Measurements from ENCODE around the gene DHX16.

DHX16 gene

DNA sequence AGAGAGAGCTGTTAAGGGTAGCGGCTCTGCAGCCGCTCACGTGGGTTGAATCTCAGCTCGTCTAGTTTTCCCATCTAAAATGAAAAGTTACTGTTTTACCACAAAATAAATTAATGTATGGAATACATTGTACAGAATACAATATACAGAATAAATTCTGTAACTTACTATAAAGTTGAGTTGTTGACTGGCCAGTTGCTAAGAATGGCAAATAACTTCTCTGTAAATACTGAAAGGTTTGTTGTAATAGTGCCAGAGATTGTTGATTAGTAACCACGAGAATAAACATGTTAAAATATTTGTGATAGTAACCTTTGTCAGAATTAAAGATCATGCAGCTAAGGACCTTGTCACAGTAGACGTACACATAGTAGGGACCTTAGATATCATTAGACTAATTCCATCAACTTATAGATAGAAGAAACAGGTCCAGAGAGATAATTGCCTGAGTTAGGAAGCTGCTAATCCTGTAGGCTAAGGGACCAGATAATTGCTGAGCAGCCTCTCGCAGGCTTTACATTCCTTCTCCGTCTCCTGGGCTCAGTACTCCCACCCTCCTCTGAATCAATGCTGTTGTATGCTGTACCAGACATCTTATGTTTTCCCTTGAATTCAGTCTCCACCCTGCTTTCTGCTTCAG is 18.5 kb upstream of the DHX16 start:
- DNase-seq: no peak

- DNase-seq: peak; percentile 73
These were observed 17.8 kb upstream of the DHX16 start, which contains the start of gene NRM for GRCh38 chr6:30690403-30691207. TSS of gene NRM (minus strand) at chr6:30690984. CDS start at chr6:30690974, 10 bp downstream.

DNA sequence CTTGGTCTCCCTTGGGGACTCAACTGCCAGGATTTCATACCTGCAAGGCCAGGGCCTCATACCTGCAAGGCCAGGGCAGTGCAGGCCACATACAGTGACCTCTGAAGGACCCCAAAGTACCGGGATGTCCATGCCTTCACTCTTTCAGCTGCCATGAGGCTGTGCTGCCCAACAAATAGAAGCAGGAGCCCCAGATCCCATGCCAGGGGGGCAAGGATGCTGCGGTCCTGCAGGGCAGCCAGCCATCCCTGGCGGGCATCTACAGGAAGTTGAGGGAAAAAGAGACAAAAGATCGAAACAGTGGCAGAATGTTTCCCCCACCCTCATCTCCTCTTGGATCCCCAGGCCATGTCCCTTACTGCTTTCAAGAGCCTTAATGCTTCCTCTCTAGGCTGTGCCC is 17.2 kb upstream of the DHX16 start:
- no peak for DNase-seq

- DNase-seq: no peak
These were observed 16.4 kb upstream of the DHX16 start for GRCh38 chr6:30689022-30689865.

- DNase-seq: no peak
These were observed 15.8 kb upstream of the DHX16 start for GRCh38 chr6:30688569-30688968.

DNA sequence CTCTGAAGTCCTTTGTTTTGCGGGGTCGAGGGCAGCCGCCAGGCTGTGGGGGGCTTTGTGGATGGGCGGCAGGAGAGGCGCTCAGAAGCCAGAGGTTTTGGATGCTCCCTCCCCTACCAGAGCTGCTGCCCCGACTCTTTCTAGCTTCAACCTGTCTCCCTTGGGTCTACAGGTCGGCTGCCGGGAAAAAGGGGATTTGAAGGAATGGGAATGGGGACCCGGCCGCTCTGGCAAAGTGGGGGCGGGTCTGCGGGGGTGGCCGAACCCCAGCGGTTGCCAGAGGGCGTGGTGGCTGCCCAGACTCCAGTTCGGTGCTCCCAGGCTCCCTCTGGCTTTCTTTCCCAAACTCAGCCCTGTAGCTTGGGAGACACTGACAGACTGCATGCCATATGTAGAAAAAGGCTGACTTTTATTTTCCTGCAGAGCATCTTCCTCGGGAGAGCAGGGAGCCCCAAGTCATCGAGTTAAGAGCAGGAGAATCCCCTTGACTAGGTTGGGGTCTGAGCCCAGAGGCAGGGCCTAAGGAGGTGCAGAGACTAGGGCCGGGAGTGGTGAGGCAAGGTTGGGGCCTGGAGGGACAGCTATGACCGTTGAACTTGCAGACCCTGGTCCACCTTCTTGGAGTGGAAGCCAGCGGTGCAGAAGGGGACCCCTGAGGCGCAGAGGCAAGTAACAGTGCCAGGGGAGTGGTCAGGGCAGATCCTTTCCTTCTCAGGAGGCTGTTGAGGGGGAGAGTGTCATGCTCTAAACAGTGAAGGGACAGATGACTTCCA is 15.0 kb upstream of the DHX16 start:
- DNase-seq: no peak

DNA sequence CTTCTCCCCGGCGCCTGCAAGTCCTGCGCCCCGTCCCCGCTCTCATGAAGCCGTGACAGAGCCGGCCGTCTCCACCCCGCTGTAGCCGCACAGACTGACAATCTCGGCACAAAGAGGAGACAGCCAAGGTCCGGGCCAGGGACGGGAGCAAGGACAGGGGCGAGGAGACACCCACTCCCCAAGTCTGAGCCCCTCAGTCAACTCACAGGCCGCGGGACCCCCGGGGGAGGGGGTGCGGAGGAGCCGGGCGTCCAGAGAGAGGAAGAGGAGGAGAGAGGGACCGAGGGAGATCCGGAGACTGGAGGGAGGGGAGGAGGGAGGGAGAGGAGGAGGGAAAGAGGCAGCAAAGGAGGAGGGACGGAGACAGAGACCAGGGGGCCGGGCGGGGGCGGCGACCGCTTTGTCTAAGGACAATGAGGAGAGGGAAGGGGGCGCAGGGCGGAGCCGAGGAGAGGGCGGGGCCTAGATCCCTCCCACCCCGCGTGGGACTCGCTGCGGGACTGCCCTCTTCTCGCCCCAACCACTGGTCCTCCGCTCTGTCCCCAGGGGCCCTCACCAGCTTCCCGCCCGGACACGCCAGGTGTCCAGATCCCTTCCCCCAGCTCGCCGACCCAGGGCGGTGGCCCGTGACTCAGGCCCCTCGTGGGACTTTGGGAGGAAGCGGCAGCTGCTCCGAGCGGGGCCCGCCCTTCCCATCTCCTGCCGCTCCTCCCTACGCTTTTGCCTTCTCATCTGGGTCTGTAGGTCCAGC is 14.3 kb upstream of the DHX16 start:
- DNase-seq: peak; percentile 69

GRCh38 chr6:30686009-30686907 is 13.5 kb upstream of the DHX16 start, which contains the start of gene PPP1R18:
TSS of gene PPP1R18 (minus strand) at chr6:30686645. CDS start at chr6:30686018, 627 bp downstream.
- DNase-seq: peak; percentile 78

DNA sequence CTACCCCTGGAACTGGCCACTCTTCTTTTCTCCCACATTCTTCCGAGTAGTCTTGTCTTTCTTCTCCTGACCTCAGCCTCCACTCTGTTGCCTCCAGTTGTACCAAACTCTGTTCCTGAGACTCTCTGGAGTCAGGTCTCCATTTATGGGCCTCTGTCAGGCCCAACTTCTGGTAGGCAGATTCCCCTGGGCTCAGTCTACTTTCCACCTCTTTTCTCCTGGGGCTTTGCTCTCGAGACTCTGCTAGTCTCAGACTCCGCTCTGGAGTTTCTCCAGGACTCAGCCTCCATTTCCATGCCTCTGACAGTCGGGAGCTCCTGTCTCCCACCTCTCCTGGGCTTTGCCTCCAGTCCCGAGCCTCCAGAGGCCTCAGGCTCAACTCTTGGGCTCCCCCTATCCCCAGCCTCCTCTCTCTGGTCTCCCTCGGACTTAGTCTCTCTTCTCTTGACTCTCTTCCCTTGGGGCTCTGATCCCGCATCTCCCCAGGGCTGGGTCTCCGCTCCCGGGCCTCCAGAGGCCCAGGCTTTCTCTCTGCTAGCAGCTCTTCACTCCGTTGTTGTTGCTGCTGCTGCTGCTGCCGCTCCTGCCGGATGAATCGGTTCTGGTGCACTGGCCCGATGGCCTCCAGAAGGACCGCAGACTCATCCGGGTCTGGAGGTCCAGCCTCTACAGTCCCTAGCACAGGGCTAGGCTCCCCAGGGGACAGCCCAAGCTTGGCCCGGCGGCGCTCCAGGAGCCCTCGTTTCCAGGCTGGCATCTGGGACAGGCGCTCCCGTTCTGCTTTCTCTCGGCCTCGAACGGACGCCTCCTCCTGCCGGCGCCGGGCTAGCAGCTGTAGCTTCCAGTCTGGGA is 12.6 kb upstream of the DHX16 start:
- no peak for DNase-seq

GRCh38 chr6:30684386-30685156 is 11.8 kb upstream of the DHX16 start:
- peak; percentile 29 for DNase-seq

- no peak for DNase-seq
These were observed 11.2 kb upstream of the DHX16 start for GRCh38 chr6:30683980-30684338.

DNA sequence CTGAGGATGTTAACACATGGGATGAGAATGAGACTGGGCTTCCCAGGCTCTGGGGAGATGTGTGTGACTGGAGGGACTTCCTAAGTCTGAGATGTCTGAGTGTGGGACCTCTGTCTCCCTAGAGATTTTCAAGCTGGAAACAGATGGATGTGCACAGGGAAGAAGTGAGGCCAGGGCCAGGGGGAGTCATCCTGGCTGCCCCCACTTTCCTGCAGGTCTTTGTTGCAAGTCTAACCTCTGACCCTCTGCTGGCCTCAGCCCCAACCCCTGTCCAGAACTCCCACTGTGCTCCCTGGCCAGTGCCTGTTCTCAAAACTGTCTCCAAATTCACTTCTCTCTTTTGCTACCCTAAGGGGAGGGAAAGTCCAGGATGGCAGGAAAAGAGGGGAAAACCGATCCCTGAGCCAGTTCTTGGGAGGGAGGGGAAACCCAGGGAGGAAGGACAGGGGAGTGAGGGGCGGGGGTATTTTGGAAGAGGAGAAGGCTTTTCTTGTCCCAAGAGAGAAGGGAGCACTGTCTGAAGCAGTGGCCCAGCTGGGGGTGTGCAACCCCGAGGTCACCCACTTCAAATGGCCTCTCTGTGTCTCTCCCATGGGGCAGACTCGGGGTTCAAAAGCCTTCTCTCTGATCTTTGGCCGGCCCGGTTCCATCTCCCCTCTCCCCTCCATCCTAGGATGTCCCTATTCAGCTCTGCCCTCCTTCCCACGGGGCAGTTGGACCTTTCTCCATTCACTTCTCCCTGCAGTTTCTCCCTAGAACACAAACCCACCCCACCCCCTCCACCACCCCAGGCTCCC is 10.6 kb upstream of the DHX16 start:
- DNase-seq: no peak

- DNase-seq: peak; percentile 81
These were observed 9.6 kb upstream of the DHX16 start for GRCh38 chr6:30682143-30683117.

GRCh38 chr6:30681766-30682142 is 8.9 kb upstream of the DHX16 start:
- no peak for DNase-seq

GRCh38 chr6:30679765-30680535 is 7.1 kb upstream of the DHX16 start:
- no peak for DNase-seq
